GM20000 (cell line): ENCODE measurements around the gene ADARB2.

Source experiments
- DNase-seq: peaks from one replicate; pipeline ENCODE4 v3.0.0; 2012; ENCODE audit warnings: low spot score
- CTCF ChIP-seq: IDR thresholded peaks from 2 replicates; pipeline ENCODE4 v1.5.1; 2012; ENCODE audit warnings: mild to moderate bottlenecking, control low read depth; ENCODE audit errors: extremely low read depth, missing control alignments

The ADARB2 gene

GRCh38 chr10:1394155-1394912, 343.0 kb downstream of the ADARB2 start:
- DNase-seq = peak; percentile 6
- no peak for TF ChIP-seq CTCF

- TF ChIP-seq CTCF = no peak
- no peak for DNase-seq
These were observed 343.8 kb downstream of the ADARB2 start for GRCh38 chr10:1393481-1393880.

- TF ChIP-seq CTCF = no peak
- no peak for DNase-seq
These were observed 345.2 kb downstream of the ADARB2 start for GRCh38 chr10:1392127-1392526.

GRCh38 chr10:1390200-1390599, 347.1 kb downstream of the ADARB2 start:
- TF ChIP-seq CTCF = no peak

GRCh38 chr10:1384026-1384425, 353.3 kb downstream of the ADARB2 start:
- no peak for TF ChIP-seq CTCF
- no peak for DNase-seq

More at GRCh38 chr10:1390200-1390599, 347.1 kb downstream of the ADARB2 start:
- DNase-seq = no peak

- no peak for TF ChIP-seq CTCF
- DNase-seq = no peak
These were observed 354.6 kb downstream of the ADARB2 start for GRCh38 chr10:1382711-1383110.

- no peak for TF ChIP-seq CTCF
- no peak for DNase-seq
These were observed 356.0 kb downstream of the ADARB2 start for GRCh38 chr10:1381339-1381738.
